Right kidney (tissue), 9 donors: ENCODE measurements around the gene ARL13B.
"Not testable (repeated sequence)": the region's sequence is repeated elsewhere in the genome, so short reads cannot be mapped to it uniquely, and the experiment has no call there.

ENCODE experiments used
- DNase-seq: peaks from one replicate; pipeline ENCODE4 v3.0.0-alpha.2; 2016
- long read RNA-seq, 8 donors: transcript quantifications; one replicate each; lab custom pipeline, GENCODE V29; 2026

Gene ARL13B
- long read RNA-seq, donor 1 = 0 reads
- long read RNA-seq, donor 2 = 0 reads
- long read RNA-seq, donor 3, partial matches to known transcripts = 0 of 3 reads
- long read RNA-seq, donor 3, other reads (novel, unspliced or antisense) = 0 of 3 reads
- long read RNA-seq, donor 4, partial matches to known transcripts = 0 of 1 reads
- long read RNA-seq, donor 4, other reads (novel, unspliced or antisense) = 0 of 1 reads
- long read RNA-seq, donor 5 = 0 reads
- long read RNA-seq, donor 6 = 0 reads
- long read RNA-seq, donor 7, partial matches to known transcripts = 0 of 5 reads
- long read RNA-seq, donor 7, other reads (novel, unspliced or antisense) = 0 of 5 reads
- long read RNA-seq, donor 8, partial matches to known transcripts = 0 of 1 reads
- long read RNA-seq, donor 8, other reads (novel, unspliced or antisense) = 0 of 1 reads

- DNase-seq = peak; percentile 94
Observed at GRCh38 chr3:93979850-93980676, at the start of gene ARL13B. Gene ARL13B (plus strand): TSS chr3:93980155. CDS start chr3:93980424, 269 bp downstream.

GRCh38 chr3:93931597-93932229 is 48.2 kb upstream of the ARL13B start:
- no peak for DNase-seq

GRCh38 chr3:93934366-93935046 is 45.4 kb upstream of the ARL13B start:
- no peak for DNase-seq

- DNase-seq = no peak
Observed at GRCh38 chr3:93936549-93936948, 43.4 kb upstream of the ARL13B start.

GRCh38 chr3:93937485-93937884 is 42.5 kb upstream of the ARL13B start:
- not testable (repeated sequence) for DNase-seq

GRCh38 chr3:93949958-93950357 is 30.0 kb upstream of the ARL13B start:
- DNase-seq = not testable (repeated sequence)

GRCh38 chr3:93961026-93961425 is 18.9 kb upstream of the ARL13B start:
- DNase-seq = no peak

GRCh38 chr3:93961489-93961888 is 18.5 kb upstream of the ARL13B start:
- DNase-seq = no peak

GRCh38 chr3:93962798-93963197 is 17.2 kb upstream of the ARL13B start:
- DNase-seq = no peak

GRCh38 chr3:93965106-93965505 is 14.8 kb upstream of the ARL13B start:
- not testable (repeated sequence) for DNase-seq

GRCh38 chr3:93969443-93969842 is 10.5 kb upstream of the ARL13B start:
- no peak for DNase-seq

- DNase-seq = no peak
Observed at GRCh38 chr3:93969997-93970396, 10.0 kb upstream of the ARL13B start.

GRCh38 chr3:93973131-93974126 is 6.5 kb upstream of the ARL13B start, which contains the start of gene PROS1:
Gene PROS1 (minus strand): TSS chr3:93973896. CDS start chr3:93973749, 147 bp downstream.
- peak; percentile 92 for DNase-seq

GRCh38 chr3:93981649-93982048 is 1.7 kb downstream of the ARL13B start:
- no peak for DNase-seq

GRCh38 chr3:93983408-93983807 is 3.5 kb downstream of the ARL13B start:
- no peak for DNase-seq

- DNase-seq = no peak
Observed at GRCh38 chr3:93984618-93985017, 4.7 kb downstream of the ARL13B start.

- no peak for DNase-seq
Observed at GRCh38 chr3:93988283-93988682, 8.3 kb downstream of the ARL13B start.

GRCh38 chr3:93988764-93989163 is 8.8 kb downstream of the ARL13B start:
- no peak for DNase-seq

- DNase-seq = no peak
Observed at GRCh38 chr3:93989241-93989640, 9.3 kb downstream of the ARL13B start.

GRCh38 chr3:93991631-93992030 is 11.7 kb downstream of the ARL13B start:
- no peak for DNase-seq

- no peak for DNase-seq
Observed at GRCh38 chr3:93992207-93992606, 12.3 kb downstream of the ARL13B start.
